B cell (primary cell): ENCODE results near the gene ANKRD33B. TPM values are rescaled to one million over a fixed set of nuclear protein-coding genes. Genes with fewer than 3 reads are reported as not detected.
A peak's percentile ranks its signal among the peaks of the same experiment; 100 is the strongest.

Experiments used
- ATAC-seq: fragments of 200-7000 bp; cut with Tn5 transposase; one replicate; pipeline ENCODE4 v1.10.0; 2021; ENCODE audit warnings: low read depth, mild to moderate bottlenecking, moderate number of reproducible peaks, moderate library complexity
- CTCF ChIA-PET: fragments of 350-600 bp; sonication (Branson Sonifier 250); formaldehyde crosslinking; loops from one replicate; lab custom pipeline; 2021; ENCODE audit warnings: antibody characterized with exemption, inconsistent platforms; lab: Charles Lee
- POLR2A ChIA-PET: fragments of 350-600 bp; sonication (Branson Sonifier 250); formaldehyde crosslinking; loops from one replicate; lab custom pipeline; 2021; ENCODE audit warnings: antibody characterized with exemption; lab: Charles Lee
- DNase-seq: peaks from one replicate; pipeline ENCODE4 v3.0.0; 2013
- H2AFZ ChIP-seq: 2 replicates; pipeline ENCODE4 v1.6.1; 2012; ENCODE audit warnings: mild to moderate bottlenecking, low read depth, low read length; ENCODE audit not compliant: insufficient read depth, poor library complexity, severe bottlenecking
- H3K27ac ChIP-seq, 2 donors: 1 replicate in 1 of 2; 2 replicates in 1 of 2; pipeline ENCODE4 v1.5.1; 2012 to 2013; ENCODE audit warnings: low read length in 2 of 2, mild to moderate bottlenecking in 2 of 2, moderate library complexity in 1 of 2
- H3K27me3 ChIP-seq, 4 experiments: fragments of 200-600 bp in 1 of 4; sonication (generic) in 1 of 4; replicated peaks in 1 of 4; 1 replicate in 2 of 4; 2 replicates in 2 of 4; pipeline versions ENCODE4 v1.6.1 to v1.7.0; 2013 to 2016; ENCODE audit warnings: low read length in 3 of 4, mild to moderate bottlenecking in 2 of 4, mixed read lengths in 1 of 4, moderate library complexity in 1 of 4; ENCODE audit not compliant: insufficient read depth in 4 of 4, control insufficient read depth in 3 of 4; ENCODE audit errors: control extremely low read depth in 1 of 4
- H3K36me3 ChIP-seq, 2 experiments: replicated peaks in 1 of 2; 1 replicate in 1 of 2; 2 replicates in 1 of 2; pipeline versions ENCODE4 v1.6.1 to v1.7.1; 2013; ENCODE audit warnings: low read length in 1 of 2; ENCODE audit not compliant: insufficient read depth in 2 of 2, control insufficient read depth in 1 of 2; ENCODE audit errors: control extremely low read depth in 1 of 2, extremely low read depth in 1 of 2
- H3K4me1 ChIP-seq, 2 donors: fragments of 200-600 bp in 1 of 2; sonication (generic) in 1 of 2; 1 replicate in 1 of 2; 2 replicates in 1 of 2; pipeline versions ENCODE4 v1.5.1 to v1.6.1; 2013 to 2017; ENCODE audit warnings: low read length in 2 of 2; ENCODE audit not compliant: control insufficient read depth in 2 of 2, insufficient read depth in 2 of 2
- H3K4me2 ChIP-seq: replicated peaks from 2 replicates; pipeline ENCODE3; 2012; ENCODE audit warnings: mild to moderate bottlenecking, low read depth, low read length; ENCODE audit not compliant: poor library complexity, severe bottlenecking
- H3K4me3 ChIP-seq, 5 experiments: fragments of 200-600 bp in 1 of 5; sonication (generic) in 1 of 5; 1 replicate in 3 of 5; 2 replicates in 2 of 5; pipeline versions ENCODE4 v1.5.1 to v1.7.0; 2011 to 2016; ENCODE audit warnings: low read length in 4 of 5, mild to moderate bottlenecking in 4 of 5, low read depth in 2 of 5, control low read depth in 1 of 5, moderate library complexity in 1 of 5; ENCODE audit not compliant: insufficient read depth in 1 of 5; ENCODE audit errors: control extremely low read depth in 1 of 5, extremely low read depth in 1 of 5
- H3K79me2 ChIP-seq: fragments of 200-600 bp; sonication (generic); one replicate; pipeline ENCODE4 v1.6.0; 2016; ENCODE audit warnings: low read length; ENCODE audit not compliant: control insufficient read depth, insufficient read depth
- H3K9ac ChIP-seq: fragments of 200-600 bp; sonication (generic); 2 replicates; pipeline ENCODE4 v1.6.1; 2017; ENCODE audit warnings: mild to moderate bottlenecking, low read length, moderate library complexity
- H3K9me3 ChIP-seq, 3 donors: one replicate each; pipeline versions ENCODE4 v1.6.1 to v1.7.1; 2013; ENCODE audit warnings: low read length in 2 of 3; ENCODE audit not compliant: control insufficient read depth in 2 of 3, insufficient read depth in 1 of 3; ENCODE audit errors: control extremely low read depth in 1 of 3
- H4K20me1 ChIP-seq: 2 replicates; pipeline ENCODE4 v1.6.0; 2012; ENCODE audit warnings: mild to moderate bottlenecking, low read length; ENCODE audit not compliant: insufficient read depth, control insufficient read depth, poor library complexity, severe bottlenecking
- H3K27ac Mint-ChIP-seq: one replicate; pipeline ENCODE4 v1.8.0; 2021; ENCODE audit warnings: mixed read lengths
- H3K27me3 Mint-ChIP-seq: one replicate; pipeline ENCODE4 v1.8.0; 2021; ENCODE audit warnings: mixed read lengths
- H3K4me1 Mint-ChIP-seq: one replicate; pipeline ENCODE4 v1.8.0; 2021; ENCODE audit warnings: mixed read lengths
- H3K4me3 Mint-ChIP-seq: one replicate; pipeline ENCODE4 v1.8.0; 2021; ENCODE audit warnings: mixed read lengths
- H3K9me3 Mint-ChIP-seq: one replicate; pipeline ENCODE4 v1.8.0; 2022; ENCODE audit warnings: mixed read lengths; ENCODE audit not compliant: insufficient read depth
- EZH2 ChIP-seq: IDR thresholded peaks from 2 replicates; pipeline ENCODE4 v1.6.1; 2012; ENCODE audit warnings: borderline replicate concordance, low read depth, mild to moderate bottlenecking, moderate library complexity, low read length; ENCODE audit not compliant: insufficient read depth, poor library complexity, severe bottlenecking
- WGBS: methylation state at CpG from one replicate; pipeline ENCODE4 v1.1.5; 2013; ENCODE audit warnings: missing lambda C conversion rate; ENCODE audit not compliant: insufficient coverage; 5-methylcytosine and 5-hydroxymethylcytosine counted together
- intact Hi-C: fragments of 100-400 bp; cut with micrococcal nuclease; formaldehyde crosslinking; loops from one replicate; pipeline ENCODE4 v1.10.0; 2022
- polyA plus RNA-seq: library from polyadenylated mRNA; depleted of rRNA; stranded (reverse); fragments of >200 nt; gene quantifications from 2 replicates; pipeline ENCODE4 v1.2.3, GENCODE V29; 2012
- total RNA-seq, 2 donors: library from RNA; stranded (reverse); fragments of 120-200 nt in 1 of 2; gene quantifications; 1 replicate in 1 of 2; 2 replicates in 1 of 2; pipeline versions ENCODE4 v1.2.3 to v1.2.4, GENCODE V29; 2013 to 2022
- TF ChIP-seq, protein P1 (sequence below): fragments of 200-600 bp; IDR thresholded peaks from one replicate; pipeline ENCODE4 v1.8.0; 2022; ENCODE audit warnings: antibody characterized with exemption, mild to moderate bottlenecking

Gene ANKRD33B
- total and polyA plus RNA-seq, 2 donors (not counting 1 experiment from before 2014, with no cell fraction given), result 2.9 to 23.4 TPM

DNA sequence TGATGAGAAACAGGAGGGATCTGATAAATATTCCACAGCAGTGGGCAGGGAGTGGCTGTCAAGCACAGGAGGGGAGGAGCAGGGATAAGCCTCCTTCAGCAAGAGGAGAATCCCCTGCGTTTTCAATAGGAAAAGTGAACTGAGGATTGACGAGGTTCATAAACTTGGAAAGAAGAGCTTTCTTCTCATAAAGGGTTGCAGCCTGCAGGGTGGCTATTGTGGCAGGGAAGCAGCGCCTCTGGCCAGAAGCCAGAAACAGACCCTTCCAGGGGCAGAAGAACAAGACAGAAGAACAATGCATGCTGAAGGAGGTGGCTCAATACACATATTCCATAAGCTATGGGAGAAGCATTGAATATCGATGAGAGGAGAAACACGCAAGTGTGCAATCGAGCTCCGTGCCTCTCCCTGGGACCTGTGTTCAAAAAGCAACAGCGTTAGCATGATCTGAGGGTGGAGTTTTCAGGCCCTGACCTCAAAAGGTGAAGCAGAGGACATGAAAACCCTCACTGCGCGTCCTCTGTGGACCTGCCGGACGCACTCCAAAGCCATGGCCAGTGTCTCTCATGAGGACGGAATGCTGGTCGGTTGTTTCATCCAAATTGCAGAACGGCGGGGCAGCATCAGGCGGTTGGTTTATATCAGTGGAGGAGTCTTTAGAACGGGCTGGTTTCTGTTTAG lies 67.6 kb downstream of the ANKRD33B start:
- 63% methylated on average over 17 of the region's 18 CpGs for WGBS
- peak overlapping the region; percentile 95 for H3K27ac ChIP-seq
- DNase-seq, result no peak
- peak overlapping the region; percentile 87 for H3K4me2 ChIP-seq
- ChIA-PET POLR2A (interaction anchor here (1.0 to 1.4 kb wide), 2 partner anchors 64 to 66 kb away, joined by 3 to 4 read pairs; no protein-coding TSS in a partner anchor), CTCF (interaction anchor here (1.0 to 2.0 kb wide), 4 partner anchors 9 to 179 kb away, joined by 3 to 14 read pairs (median 4); no protein-coding TSS in a partner anchor)
- no peak for ATAC-seq
- Mint-ChIP-seq H3K27me3 (no peaks in the 10 kb centered on the region), H3K4me3 (peak overlapping the region; percentile 92), H3K27ac (peak overlapping the region; percentile 99), H3K4me1 (peaks cover 86% of the 10 kb centered on the region), H3K9me3 (no peaks in the 10 kb centered on the region)
- H3K27me3 ChIP-seq, result no peaks in the 10 kb centered on the region
- H3K79me2 ChIP-seq, result peaks cover 69% of the 10 kb centered on the region
- no peaks in the 10 kb centered on the region for H3K36me3 ChIP-seq
- peaks cover 9% of the 10 kb centered on the region for H4K20me1 ChIP-seq
- intact Hi-C loops, result no loop called here
- TF ChIP-seq, protein P1, sequence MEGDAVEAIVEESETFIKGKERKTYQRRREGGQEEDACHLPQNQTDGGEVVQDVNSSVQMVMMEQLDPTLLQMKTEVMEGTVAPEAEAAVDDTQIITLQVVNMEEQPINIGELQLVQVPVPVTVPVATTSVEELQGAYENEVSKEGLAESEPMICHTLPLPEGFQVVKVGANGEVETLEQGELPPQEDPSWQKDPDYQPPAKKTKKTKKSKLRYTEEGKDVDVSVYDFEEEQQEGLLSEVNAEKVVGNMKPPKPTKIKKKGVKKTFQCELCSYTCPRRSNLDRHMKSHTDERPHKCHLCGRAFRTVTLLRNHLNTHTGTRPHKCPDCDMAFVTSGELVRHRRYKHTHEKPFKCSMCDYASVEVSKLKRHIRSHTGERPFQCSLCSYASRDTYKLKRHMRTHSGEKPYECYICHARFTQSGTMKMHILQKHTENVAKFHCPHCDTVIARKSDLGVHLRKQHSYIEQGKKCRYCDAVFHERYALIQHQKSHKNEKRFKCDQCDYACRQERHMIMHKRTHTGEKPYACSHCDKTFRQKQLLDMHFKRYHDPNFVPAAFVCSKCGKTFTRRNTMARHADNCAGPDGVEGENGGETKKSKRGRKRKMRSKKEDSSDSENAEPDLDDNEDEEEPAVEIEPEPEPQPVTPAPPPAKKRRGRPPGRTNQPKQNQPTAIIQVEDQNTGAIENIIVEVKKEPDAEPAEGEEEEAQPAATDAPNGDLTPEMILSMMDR, result no peak
- TF ChIP-seq EZH2, result no peak
- peak overlapping the region in 4 of 5 experiments; percentile 39 to 68 (median 54) for H3K4me3 ChIP-seq
- H3K4me1 ChIP-seq, result peaks cover 67 to 81% of the 10 kb centered on the region in 2 donors
- peak overlapping the region; percentile 63 for H2AFZ ChIP-seq
- H3K9me3 ChIP-seq, result peaks cover 0 to 4% (median 0%) of the 10 kb centered on the region in 3 donors
- peak overlapping the region; percentile 57 for H3K9ac ChIP-seq
